DND-41 (cell line): ENCODE data around the gene ASB18.

Experiments used
- ATAC-seq: fragments of 200-7000 bp; cut with Tn5 transposase; 3 replicates; pipeline ENCODE4 v1.9.1; 2021; ENCODE audit warnings: low read depth; ENCODE audit not compliant: insufficient read depth
- DNase-seq: peaks from one replicate; pipeline ENCODE4 v3.0.0-alpha.2; 2020
- H2AFZ ChIP-seq: 2 replicates; pipeline ENCODE4 v1.6.0; 2012; ENCODE audit warnings: low read depth, low read length
- H3K27ac ChIP-seq: 2 replicates; pipeline ENCODE4 v1.5.1; 2012; ENCODE audit warnings: low read length, inconsistent platforms
- H3K27me3 ChIP-seq: fragments of 200-600 bp; sonication (generic); 2 replicates; pipeline ENCODE4 v1.6.0; 2012; ENCODE audit warnings: low read length, mild to moderate bottlenecking, inconsistent platforms; ENCODE audit not compliant: insufficient read depth, poor library complexity
- H3K36me3 ChIP-seq: 2 replicates; pipeline ENCODE4 v1.5.1; 2012; ENCODE audit warnings: low read length, inconsistent platforms; ENCODE audit not compliant: insufficient read depth
- H3K4me1 ChIP-seq: 2 replicates; pipeline ENCODE4 v1.5.1; 2012; ENCODE audit warnings: mild to moderate bottlenecking, low read length; ENCODE audit not compliant: insufficient read depth
- H3K4me2 ChIP-seq: 2 replicates; pipeline ENCODE4 v1.6.0; 2012; ENCODE audit warnings: mild to moderate bottlenecking, moderate library complexity, low read length, inconsistent platforms; ENCODE audit not compliant: insufficient read depth
- H3K4me3 ChIP-seq, 2 experiments: fragments of 200-600 bp in 1 of 2; shearing (Covaris generic) in 1 of 2; 2 replicates each; pipeline ENCODE4 v1.5.1; 2012 to 2016; ENCODE audit warnings: inconsistent platforms in 2 of 2, low read length in 2 of 2, mild to moderate bottlenecking in 2 of 2, low read depth in 1 of 2, moderate library complexity in 1 of 2
- H3K79me2 ChIP-seq: 2 replicates; pipeline ENCODE4 v1.6.0; 2012; ENCODE audit warnings: low read length, inconsistent platforms; ENCODE audit not compliant: insufficient read depth
- H3K9ac ChIP-seq: 2 replicates; pipeline ENCODE4 v1.6.0; 2012; ENCODE audit warnings: low read depth, mild to moderate bottlenecking, inconsistent platforms, low read length, moderate library complexity
- H3K9me3 ChIP-seq: 2 replicates; pipeline ENCODE4 v1.5.1; 2012; ENCODE audit warnings: low read length, moderate library complexity, mild to moderate bottlenecking, inconsistent platforms; ENCODE audit not compliant: insufficient read depth, severe bottlenecking
- H4K20me1 ChIP-seq: 2 replicates; pipeline ENCODE4 v1.6.0; 2012; ENCODE audit warnings: low read length; ENCODE audit not compliant: insufficient read depth
- CTCF ChIP-seq: IDR thresholded peaks from 2 replicates; pipeline ENCODE4 v1.5.1; 2012; ENCODE audit warnings: borderline replicate concordance, low read length, moderate library complexity, mild to moderate bottlenecking; ENCODE audit not compliant: poor library complexity, severe bottlenecking; ENCODE audit errors: extremely low read depth
- EZH2 ChIP-seq: IDR thresholded peaks from 3 replicates; pipeline ENCODE4 v1.6.1; 2012; ENCODE audit warnings: borderline replicate concordance, low read depth, mild to moderate bottlenecking, moderate library complexity, low read length, inconsistent platforms; ENCODE audit not compliant: severe bottlenecking

The ASB18 gene

GRCh38 chr2:236252602-236253001 is 11.6 kb downstream of the ASB18 start:
- no peak overlapping the region for H3K9ac ChIP-seq
- DNase-seq = no peak
- no peaks in the 10 kb centered on the region for H3K79me2 ChIP-seq
- H3K36me3 ChIP-seq = no peaks in the 10 kb centered on the region
- TF ChIP-seq EZH2 = no peak
- no peak for TF ChIP-seq CTCF
- H3K9me3 ChIP-seq = no peaks in the 10 kb centered on the region
- H3K27me3 ChIP-seq = peaks cover 10% of the 10 kb centered on the region
- no peaks in the 10 kb centered on the region for H4K20me1 ChIP-seq
- H3K4me2 ChIP-seq = no peak overlapping the region
- no peak overlapping the region for H3K27ac ChIP-seq
- no peak for ATAC-seq
- no peak overlapping the region for H2AFZ ChIP-seq
- no peaks in the 10 kb centered on the region for H3K4me1 ChIP-seq
- no peak overlapping the region for H3K4me3 ChIP-seq

GRCh38 chr2:236250909-236251579 is 13.2 kb downstream of the ASB18 start:
- no peak overlapping the region for H3K4me2 ChIP-seq
- no peaks in the 10 kb centered on the region for H3K9me3 ChIP-seq
- H3K36me3 ChIP-seq = no peaks in the 10 kb centered on the region
- no peaks in the 10 kb centered on the region for H3K4me1 ChIP-seq
- H3K9ac ChIP-seq = no peak overlapping the region
- H3K27ac ChIP-seq = no peak overlapping the region
- H3K27me3 ChIP-seq = peaks cover 8% of the 10 kb centered on the region
- TF ChIP-seq EZH2 (no peak), CTCF (no peak)
- ATAC-seq (no peak), DNase-seq (no peak)
- H3K4me3 ChIP-seq = no peak overlapping the region
- no peaks in the 10 kb centered on the region for H3K79me2 ChIP-seq
- no peak overlapping the region for H2AFZ ChIP-seq
- H4K20me1 ChIP-seq = no peaks in the 10 kb centered on the region

GRCh38 chr2:236250286-236250685 is 13.9 kb downstream of the ASB18 start:
- H2AFZ ChIP-seq = no peak overlapping the region
- no peaks in the 10 kb centered on the region for H3K4me1 ChIP-seq
- no peak overlapping the region for H3K27ac ChIP-seq
- H3K9ac ChIP-seq = no peak overlapping the region
- no peak overlapping the region for H3K4me2 ChIP-seq
- no peaks in the 10 kb centered on the region for H3K36me3 ChIP-seq
- DNase-seq (no peak), ATAC-seq (no peak)
- no peaks in the 10 kb centered on the region for H4K20me1 ChIP-seq
- no peak overlapping the region for H3K4me3 ChIP-seq
- H3K79me2 ChIP-seq = no peaks in the 10 kb centered on the region
- H3K9me3 ChIP-seq = no peaks in the 10 kb centered on the region
- H3K27me3 ChIP-seq = peaks cover 8% of the 10 kb centered on the region
- TF ChIP-seq EZH2 (no peak), CTCF (no peak)

- H3K4me2 ChIP-seq = no peak overlapping the region
- no peak overlapping the region for H3K4me3 ChIP-seq
- no peak overlapping the region for H3K9ac ChIP-seq
- H3K4me1 ChIP-seq = no peaks in the 10 kb centered on the region
- no peaks in the 10 kb centered on the region for H3K36me3 ChIP-seq
- peaks cover 8% of the 10 kb centered on the region for H3K27me3 ChIP-seq
- no peak for ATAC-seq
- no peak for DNase-seq
- H4K20me1 ChIP-seq = no peaks in the 10 kb centered on the region
- H3K79me2 ChIP-seq = no peaks in the 10 kb centered on the region
- no peak for TF ChIP-seq CTCF
- TF ChIP-seq EZH2 = no peak
- H3K9me3 ChIP-seq = no peaks in the 10 kb centered on the region
- no peak overlapping the region for H2AFZ ChIP-seq
- H3K27ac ChIP-seq = no peak overlapping the region
These were observed 15.1 kb downstream of the ASB18 start for GRCh38 chr2:236249066-236249465.
